Ishikawa (cell line): Measurements from ENCODE around the gene VPS4B.

Experiments
- NFIC ChIP-seq: IDR thresholded peaks from 2 replicates; pipeline ENCODE4 v1.6.1; 2012
- RAD21 ChIP-seq: IDR thresholded peaks from 2 replicates; pipeline ENCODE4 v1.6.1; 2012; ENCODE audit warnings: low read depth
- TAF1 ChIP-seq: IDR thresholded peaks from 2 replicates; pipeline ENCODE4 v1.6.1; 2012; ENCODE audit warnings: low read depth, mild to moderate bottlenecking

DNA sequence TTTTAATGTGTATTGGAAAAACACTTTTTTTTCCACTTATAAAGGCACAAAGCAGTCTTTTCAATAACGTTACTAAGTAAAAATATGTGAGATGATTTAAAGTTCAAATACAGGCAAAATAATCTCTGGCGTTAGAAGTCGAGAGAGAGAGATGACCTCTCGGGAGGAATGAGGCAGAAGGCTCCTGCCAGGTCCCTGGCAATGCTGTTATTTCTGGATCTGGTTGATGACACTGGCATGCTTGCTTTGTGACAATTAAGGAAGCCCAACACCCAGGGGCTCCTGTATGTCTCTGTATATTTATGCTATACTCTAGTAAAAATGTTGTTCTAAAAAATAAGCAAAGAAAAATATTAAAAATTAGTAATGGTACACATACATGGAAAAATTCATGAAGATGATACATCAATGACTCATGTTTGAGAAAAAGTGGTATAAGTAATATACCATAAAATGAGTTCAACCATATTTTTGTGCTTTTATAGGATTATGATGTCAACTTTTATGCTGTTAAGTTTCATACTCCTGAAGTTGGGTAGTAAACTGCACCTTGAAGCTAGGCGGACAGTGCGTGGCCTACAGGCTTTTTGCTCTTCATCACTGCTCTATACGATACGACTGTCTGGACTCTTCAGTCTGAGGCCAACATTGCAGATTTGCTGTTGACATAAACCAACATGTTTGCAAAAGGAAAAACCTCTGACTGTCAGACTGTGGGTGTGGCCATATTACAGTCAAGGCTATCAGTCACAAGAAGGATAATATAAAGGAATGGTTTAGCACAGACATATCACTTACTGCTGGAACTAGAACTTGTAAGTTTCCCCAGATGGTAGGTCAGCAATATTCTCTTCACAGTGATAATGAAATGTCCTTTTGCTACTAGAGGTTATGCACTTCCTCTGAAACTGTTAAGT is 19.8 kb downstream of the VPS4B start:
- TF ChIP-seq TAF1, result no peak
- no peak for TF ChIP-seq NFIC
- TF ChIP-seq RAD21, result no peak
